Measurements from ENCODE around the gene SEL1L3.

GRCh38 chr4:25847329-25847728 is 15.5 kb downstream of the SEL1L3 start:
- TF ChIP-seq CTCF (conservative IDR thresholded peaks at IDR 0.05; ENCODE audit: low read length) = no peak
- TF ChIP-seq EZH2phosphoT487 (IDR thresholded peaks at IDR 0.05; ENCODE audit: borderline replicate concordance, low read depth, low read length) = no peak

Data from OCI-LY7 (cell line).